ENCODE measurements around the gene TMEM51.

DNA sequence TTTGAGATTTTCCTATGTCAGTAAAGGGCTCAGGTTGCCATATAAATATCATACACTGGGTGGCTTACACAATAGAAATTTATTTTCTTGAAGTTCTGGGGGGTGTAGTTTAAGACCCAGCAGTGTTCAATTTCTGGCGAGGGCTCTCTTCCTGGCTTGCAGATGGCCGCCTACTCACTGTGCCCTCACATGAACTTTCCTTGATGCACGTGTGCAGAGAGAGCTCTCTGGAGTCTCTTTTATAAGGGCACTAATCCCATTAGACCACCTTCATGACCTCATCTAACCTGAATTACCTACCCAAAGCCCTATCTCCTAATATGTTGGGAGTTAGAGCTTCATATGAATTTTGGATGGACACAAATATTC, 21.1 kb downstream of the TMEM51 start:
- TF ChIP-seq EZH2 (IDR thresholded peaks at IDR 0.05; ENCODE audit: borderline replicate concordance, insufficient read depth, low read depth, low read length, poor library complexity, severe bottlenecking) = no peak
- TF ChIP-seq, protein P1, sequence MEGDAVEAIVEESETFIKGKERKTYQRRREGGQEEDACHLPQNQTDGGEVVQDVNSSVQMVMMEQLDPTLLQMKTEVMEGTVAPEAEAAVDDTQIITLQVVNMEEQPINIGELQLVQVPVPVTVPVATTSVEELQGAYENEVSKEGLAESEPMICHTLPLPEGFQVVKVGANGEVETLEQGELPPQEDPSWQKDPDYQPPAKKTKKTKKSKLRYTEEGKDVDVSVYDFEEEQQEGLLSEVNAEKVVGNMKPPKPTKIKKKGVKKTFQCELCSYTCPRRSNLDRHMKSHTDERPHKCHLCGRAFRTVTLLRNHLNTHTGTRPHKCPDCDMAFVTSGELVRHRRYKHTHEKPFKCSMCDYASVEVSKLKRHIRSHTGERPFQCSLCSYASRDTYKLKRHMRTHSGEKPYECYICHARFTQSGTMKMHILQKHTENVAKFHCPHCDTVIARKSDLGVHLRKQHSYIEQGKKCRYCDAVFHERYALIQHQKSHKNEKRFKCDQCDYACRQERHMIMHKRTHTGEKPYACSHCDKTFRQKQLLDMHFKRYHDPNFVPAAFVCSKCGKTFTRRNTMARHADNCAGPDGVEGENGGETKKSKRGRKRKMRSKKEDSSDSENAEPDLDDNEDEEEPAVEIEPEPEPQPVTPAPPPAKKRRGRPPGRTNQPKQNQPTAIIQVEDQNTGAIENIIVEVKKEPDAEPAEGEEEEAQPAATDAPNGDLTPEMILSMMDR (IDR thresholded peaks at IDR 0.05) = no peak
